HG02759 (cell line): ENCODE results near the gene CTNND2.

ENCODE experiments used
- ATAC-seq: cut with Tn5 transposase; IDR thresholded peaks from one replicate; pipeline ENCODE4 v1.9.1; 2021; ENCODE audit warnings: mild to moderate bottlenecking, moderate library complexity; ENCODE audit not compliant: unreplicated experiment

CTNND2 gene

DNA sequence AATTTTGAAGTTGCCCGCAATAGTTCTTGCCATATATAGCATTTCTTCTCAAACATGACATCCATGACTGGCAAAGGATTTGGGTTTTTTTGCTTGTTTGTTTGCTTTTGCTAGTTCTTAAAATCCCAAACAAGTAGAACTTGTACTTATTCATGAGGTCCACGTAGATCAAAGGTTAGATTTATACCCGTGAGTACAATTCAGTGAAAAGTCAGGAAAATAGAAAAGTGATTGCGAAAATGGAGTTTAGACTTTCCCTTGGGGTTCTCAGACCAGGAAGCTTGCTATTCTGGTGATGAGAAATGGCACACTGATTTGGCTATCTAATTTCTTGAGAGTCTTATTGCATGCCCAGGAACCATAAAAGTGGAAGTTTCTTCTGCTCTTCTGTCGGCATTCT, 304.7 kb downstream of the CTNND2 start:
- ATAC-seq = no peak

DNA sequence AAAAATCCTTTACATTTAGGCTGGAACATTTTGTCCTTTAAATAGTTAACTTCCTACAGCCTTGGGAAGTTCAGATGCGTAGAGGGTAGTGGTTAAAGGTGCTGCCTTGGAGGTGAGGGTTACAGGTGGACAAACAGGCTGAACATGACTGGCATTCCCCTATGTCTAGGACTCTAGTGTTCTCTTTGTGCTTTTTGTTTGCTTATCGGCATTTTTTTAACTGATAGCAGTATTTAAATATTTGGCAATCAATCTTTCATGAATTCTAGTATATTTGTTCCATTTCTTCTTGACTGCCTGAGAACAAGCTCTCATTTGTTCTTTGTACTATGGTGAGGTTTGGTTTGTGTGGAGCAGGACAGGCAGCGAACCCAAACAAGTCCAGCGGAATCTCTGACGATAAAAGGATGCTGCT, 307.6 kb downstream of the CTNND2 start:
- no peak for ATAC-seq

DNA sequence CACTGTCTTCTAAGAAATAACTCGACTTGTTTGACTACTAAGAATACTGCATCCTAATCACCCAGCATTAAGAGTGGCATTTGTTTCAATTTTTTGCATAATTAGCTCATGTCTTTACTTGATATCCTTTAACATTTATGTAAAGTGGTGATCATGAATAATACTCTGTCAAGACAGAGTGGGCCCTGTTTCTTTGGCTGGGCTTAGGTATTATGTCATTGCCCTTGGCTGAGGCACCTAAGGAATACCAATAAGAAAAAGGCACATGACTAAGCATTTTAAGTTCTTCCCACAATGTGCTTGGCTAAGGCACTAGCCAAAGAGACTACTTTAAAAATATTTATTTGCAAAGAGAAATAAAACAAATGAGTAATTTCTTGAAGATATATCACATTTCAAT, 308.1 kb downstream of the CTNND2 start:
- no peak for ATAC-seq

DNA sequence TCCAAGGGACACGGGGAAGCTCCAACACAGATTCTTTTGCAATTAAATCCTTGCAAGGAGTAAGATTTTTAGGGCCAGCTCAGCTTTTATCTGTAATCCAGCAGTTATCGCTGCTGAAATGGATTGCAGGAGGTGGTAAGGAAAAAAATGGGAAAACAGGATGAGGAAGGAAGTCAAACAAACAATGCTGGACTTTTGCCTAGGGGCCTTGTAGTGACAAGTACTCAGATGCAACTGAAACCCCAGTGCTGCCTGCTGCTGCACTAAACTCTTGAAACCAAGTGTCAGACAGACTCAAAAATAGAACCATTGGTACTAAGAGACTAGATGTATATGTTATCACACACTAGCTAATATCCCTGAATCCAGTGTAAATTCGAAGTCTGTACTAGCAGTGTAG, 309.2 kb downstream of the CTNND2 start:
- ATAC-seq = no peak

DNA sequence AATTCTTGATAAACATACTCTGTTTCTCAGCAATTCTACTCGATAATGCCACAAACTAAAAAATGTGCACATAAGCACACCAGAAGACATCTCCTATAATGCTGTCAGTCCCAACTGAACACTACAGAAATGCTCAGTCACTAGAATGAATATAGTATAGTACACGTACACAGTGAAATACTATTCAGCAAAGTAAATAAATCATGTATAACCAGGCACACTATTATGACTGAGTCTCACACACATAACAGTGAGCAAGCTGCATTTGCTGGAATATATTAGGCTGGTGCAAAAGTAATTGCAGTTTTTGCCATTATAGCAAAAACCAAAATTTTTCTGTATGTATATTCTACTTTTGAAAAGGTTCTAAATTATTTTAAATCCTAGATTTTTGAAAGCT, 310.2 kb downstream of the CTNND2 start:
- no peak for ATAC-seq

DNA sequence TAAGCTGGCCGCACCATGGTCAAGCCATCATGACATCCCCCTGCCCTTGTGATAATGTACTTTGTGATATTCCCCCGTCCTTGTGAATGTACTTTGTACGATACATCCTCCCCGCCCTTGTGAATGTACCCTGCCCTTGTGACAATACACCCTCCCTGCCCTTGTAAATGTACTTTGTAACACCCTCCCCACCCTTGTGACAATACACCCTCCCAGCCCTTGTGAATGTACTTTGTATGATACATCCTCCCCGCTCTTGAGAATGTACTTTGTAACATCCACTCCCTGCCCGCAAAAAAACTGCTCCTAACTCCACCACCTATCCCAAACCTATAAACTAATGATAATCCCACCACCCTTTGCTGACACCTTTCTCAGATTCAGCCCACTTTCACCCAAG, 313.8 kb downstream of the CTNND2 start:
- ATAC-seq = no peak

DNA sequence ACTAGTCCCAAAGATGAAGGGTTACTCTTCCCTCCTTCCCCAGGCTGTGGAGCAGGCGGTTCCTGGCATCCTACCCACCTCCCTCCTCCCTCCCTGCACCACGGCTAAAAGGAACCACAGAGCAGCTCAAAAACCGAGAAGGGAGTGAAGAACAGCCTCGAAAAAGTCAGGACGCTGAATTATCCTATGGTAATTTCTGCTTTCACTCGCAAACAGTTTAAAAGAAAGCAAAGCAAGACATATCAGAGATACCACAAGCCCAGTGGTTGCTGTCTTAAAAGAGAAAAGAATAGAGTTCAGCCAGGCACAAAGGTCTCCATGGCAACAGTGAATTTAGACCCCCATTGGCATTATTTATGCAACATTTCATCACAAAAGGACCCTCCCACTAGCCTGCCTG, 315.4 kb downstream of the CTNND2 start:
- no peak for ATAC-seq

DNA sequence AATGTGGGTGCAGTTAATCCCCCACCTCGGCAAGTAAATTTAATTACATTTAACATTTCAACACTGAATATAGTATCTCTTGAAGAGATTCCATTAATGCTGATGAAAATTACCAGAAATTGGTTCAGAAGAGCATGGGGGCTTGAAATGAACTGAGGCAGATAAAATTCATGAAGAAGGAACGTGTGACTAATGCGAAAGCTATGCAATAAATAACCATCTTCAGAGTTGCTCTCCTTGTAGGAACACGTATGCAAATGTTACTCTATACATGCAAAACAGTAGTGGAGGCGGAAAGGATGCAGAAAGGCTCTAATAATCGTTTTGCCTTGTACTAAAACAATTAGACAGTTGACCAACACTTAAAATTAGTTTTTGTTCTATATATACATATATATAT, 320.2 kb downstream of the CTNND2 start:
- no peak for ATAC-seq

DNA sequence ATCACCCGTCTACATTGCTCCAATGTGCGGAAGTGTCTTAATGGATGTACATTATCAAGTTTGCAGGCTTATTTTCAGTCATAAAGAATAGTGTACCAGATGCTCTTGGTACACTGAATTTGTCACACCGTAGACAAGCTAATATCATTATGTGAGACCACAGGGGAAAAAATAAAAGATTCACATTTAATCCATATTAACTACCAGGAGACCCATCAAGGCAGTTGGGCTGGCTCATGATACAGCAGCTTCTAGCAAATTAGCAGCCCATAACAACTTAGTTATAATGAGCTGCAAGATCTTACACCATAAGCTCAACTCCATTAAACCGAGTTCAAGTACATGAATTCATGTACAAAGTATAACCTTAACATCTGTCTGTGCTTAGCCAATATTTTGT, 324.9 kb downstream of the CTNND2 start:
- ATAC-seq = no peak

DNA sequence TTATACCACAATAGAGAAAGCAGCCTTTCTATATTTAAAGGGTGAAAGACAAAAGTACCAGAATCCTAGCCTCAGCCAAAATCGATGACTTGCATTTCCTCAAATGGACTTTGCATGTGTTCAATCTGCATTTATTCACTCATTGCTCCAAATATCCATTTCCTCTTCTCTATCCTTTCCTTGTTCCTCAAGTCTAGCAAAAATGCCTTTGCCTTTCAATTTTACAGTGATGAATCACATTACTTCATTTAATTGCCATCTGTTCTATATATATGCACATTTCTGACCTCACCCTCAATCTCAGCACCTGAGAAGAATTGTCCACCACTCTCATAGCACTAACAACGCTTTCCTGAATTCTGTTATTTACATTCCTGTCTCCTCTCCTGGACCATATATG, 329.5 kb downstream of the CTNND2 start:
- no peak for ATAC-seq

DNA sequence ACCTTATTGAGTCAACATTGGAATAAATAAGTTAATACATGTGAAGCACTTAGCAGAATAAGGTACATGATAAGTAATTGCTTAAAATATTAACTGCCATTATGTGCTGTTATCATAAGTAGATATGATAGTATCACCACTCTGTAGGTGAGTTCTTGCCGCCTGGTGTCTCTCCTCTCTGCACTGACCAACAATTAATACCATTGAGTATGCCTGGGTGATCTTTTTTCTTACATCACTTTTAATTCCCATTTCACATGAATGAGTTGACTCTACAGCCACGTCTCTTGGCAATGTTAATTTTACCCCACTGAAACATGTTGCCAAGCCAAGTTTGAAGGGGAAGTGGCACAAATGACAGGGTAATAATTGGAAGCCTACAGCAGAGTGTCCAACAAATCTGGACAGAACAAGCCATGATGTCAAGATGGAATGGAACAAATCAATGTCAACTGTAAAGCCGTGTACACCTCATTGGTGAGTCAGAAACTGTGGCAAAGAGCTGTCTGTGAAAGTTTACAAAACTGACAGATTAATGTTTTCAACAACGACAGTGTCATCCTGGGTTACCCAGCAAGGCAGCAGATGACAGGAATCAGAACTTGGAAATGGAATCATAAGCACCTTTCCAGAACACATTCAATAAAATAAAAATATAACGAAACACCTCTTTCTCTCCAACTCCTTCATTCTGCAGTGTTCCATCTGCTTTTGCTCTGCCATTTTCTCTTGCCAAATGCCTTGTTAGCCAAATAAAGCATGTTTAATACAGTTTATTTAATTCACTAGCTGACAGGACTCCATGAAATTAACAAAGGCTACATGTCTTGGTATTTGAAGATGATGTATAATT, 330.9 kb downstream of the CTNND2 start:
- ATAC-seq = no peak

DNA sequence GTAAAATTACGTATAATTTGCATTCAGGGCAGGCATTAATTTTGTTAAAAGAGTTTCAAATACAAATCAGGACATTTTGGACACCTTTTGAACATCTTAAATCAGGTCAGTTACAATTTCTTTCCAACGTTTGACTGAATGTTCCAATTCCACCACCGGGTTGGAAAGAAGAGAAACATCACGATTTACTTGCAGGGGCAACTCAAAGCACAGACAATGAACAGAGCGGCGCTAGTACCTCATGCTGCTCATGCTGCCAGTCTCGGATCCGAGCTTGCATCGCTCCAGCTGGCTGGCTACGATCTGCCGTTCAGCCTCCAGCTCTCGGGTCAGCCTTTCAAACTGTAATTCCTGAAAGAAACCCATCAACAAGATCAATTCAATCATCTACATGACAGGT, 339.5 kb downstream of the CTNND2 start:
- ATAC-seq = no peak

DNA sequence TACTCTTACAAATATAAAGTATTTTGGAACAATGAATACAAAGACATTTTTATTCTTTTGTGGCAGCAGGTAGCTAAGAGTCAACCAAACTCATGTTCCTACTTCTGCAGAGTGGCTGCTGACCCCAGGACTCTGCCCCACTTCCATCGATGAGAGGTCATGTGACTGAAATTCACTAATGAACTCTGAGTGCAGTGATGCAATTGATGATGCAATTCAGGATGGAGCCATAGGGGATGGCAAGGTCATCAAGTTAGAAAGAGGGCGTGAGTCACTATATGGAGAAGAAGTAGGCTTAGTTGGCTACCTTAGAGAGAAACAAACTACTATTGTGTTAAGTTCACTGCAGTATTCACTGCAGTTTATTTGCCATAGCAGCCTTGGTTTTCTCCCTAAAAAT, 340.4 kb downstream of the CTNND2 start:
- no peak for ATAC-seq

DNA sequence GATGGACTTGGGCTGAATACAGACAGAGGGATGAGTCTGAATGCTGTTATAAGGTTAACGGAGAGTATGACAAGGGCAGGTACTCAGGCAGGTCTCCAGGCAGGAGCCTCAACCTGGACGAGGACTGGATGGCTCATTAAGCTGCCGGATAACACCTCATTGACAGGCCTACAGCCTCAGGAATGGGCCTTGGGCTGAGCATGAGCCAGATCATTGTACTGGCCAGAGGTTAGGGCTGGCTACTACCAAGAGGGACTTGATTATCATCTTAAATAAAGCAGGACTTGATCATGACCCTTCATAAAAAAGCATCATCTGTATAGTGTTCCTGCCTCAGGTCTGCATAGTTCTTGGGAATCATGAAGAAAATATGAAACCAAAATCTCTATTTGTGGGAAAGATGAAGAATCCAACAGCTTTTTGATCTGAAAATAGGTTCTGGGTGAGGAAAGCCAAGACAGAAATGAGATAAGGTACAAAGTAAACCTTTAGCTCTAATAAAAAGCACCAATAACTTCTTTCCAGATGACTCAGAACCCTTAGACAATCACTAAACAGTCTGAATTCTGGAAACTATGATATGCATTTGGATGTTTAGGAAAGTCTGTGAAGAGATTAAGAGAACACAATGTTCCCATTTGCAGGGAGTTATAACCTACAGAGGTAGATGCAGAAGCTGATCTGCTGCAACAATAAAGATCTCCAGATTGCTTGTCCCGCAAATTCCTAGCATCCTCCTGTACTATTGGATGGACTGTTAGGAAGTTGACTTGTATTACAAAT, 343.1 kb downstream of the CTNND2 start:
- no peak for ATAC-seq

DNA sequence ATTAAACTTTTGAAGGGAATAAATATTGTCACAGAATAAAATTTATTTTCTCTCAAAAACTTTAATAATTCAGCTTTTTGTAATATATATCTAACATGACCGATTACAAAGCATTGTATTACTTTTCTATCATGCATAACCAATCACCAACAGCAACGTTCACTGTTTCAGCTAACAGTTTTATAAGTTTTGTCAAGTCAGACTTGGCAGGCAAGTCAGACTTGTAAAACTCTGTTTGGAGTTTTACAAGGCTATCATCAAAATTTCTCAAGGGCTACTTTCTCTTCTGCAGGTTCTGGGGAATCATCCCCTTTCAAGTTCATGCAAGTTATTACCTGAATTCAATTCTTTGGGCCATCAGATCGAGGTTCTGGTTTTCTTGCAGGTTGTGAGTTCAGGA, 347.2 kb downstream of the CTNND2 start:
- ATAC-seq = no peak

DNA sequence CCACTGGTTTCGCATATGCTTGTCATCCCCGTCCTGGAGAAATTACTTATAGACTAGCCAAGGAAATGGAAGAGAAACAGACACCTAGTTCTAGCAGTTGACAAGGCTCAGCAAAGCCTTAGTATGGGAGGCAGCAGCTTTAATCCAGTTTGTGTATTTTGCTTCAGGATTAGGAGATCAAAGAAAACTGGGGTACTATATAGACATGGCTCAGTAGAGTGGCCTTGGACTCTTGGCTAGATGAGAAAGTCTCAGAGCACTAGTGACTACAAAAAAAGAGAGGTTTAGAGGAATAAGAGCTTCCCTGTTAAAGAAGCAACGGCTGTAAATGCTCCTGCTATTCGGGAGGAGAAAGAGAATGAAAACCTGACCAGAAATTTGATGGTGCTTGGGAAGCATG, 349.1 kb downstream of the CTNND2 start:
- ATAC-seq = no peak

DNA sequence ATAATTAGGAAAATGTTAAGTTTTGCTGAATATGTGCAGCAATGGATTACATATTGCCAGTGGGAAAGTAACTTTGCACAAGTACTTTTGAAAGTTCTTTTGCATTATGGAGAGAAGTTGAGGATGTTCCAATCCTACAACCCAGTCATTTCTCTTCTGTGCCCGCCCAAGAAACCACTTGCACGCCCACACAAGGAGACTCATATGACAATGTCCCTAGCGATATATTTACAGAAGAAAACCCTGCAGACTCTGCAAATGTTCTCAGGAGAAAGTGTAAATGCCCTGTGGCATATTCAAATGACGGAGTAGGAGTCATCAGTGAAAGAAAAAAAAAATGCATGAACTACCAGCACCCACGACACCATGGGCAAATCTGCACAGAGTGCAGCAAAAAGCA, 356.5 kb downstream of the CTNND2 start:
- ATAC-seq = no peak

DNA sequence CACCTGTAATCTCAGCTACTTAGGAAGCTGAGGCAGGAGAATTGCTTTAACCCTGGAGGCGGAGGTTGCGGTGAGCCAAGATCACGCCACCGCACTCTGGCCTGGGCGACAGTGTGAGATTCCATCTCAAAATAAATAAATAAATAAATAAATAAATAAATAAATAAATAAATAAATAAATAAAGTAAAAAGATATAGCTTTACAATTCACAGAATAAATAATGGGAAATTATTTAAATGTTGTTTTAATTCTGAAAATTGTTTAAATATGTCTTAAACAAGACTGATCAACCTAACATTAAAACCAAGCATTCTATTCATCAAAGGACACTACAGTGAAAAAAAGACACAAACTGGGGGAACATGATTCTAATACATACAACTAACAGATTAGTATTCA, 357.1 kb downstream of the CTNND2 start:
- ATAC-seq = no peak

DNA sequence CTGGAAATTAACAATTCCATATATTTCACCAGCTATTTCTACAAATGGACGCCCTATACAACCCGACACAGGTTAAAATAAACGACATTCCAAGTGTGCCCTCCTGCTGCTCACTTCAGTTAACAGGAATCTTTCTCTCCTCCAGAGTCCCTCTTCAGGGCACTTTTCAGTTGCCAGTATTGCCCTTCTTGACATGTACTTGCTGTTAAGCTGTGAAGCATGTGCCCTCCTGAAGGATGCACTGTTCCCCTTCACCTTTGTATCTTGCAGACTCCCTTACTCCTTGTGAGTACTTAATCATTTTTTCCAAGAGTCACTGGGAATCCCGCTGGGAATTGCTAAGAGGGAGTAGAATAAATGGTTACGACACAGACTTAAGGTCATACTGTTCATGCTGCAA, 364.1 kb downstream of the CTNND2 start:
- no peak for ATAC-seq

DNA sequence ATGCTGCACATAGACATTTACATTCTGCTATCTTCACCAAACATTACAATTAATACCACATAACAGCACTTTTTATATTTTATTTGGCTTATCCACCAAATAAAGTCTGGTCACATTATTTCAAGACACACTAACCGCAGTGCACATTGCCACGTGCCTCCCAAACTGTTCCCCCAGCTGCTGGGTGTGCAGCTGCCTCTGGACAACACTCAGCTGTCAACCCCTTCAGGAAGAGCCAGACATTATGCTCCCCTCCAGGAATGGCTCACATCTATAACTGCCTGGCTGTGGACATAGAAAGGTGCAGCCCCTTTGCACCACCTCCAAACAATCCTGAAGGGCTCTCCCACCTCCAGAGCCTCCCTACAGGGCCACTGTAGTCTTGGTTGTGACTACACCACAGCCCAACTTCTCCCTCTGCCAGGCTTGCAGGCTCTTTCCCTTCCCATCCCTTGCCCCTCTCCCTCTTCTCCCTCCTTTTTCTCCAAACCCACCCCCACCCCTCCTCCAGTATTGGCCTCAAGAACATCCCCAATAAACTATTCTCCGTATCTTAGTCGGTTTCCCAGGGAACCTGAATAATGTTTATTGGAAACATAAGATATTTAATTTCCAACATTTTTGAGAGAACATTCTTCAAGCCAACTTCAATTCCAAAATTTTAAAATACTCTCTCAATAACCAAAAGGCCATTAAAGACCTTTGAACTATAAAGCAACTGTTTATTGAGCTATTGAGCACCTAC, 372.3 kb downstream of the CTNND2 start:
- no peak for ATAC-seq

DNA sequence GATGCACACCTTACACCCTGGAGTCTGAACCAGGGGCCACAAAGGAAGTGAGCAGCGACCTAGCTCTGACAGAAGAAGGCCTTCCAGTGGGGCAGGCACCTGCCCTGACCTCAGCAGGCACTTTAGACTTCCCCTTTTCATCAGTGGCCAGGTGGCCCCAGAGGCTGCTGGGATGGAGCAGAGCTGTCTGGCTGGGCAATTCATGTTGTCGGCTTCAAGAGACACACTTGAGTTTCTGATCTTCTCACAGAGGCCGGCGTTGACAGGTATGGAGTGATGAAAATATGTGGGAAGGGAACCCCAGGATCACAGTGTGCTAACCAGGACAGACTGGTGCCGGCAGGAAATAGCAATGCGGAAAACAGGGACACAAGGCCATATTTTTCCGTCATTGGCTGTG, 375.5 kb downstream of the CTNND2 start:
- ATAC-seq = no peak
